Upper lobe of right lung (tissue), 1 donor: ENCODE data around the gene F13B. TPM values are rescaled to one million over a fixed set of nuclear protein-coding genes. Genes with fewer than 3 reads are reported as not detected.

Experiments used
- ATAC-seq: fragments of 200-7000 bp; cut with Tn5 transposase; one replicate; pipeline ENCODE4 v1.9.1; 2020; ENCODE audit warnings: mild to moderate bottlenecking, moderate library complexity
- DNase-seq: peaks from one replicate; pipeline ENCODE4 v3.0.0-alpha.2; 2020
- H3K27ac ChIP-seq: fragments of 200-600 bp; one replicate; pipeline ENCODE4 v1.8.0; 2022
- H3K27me3 ChIP-seq: fragments of 200-600 bp; one replicate; pipeline ENCODE4 v1.8.0; 2022; ENCODE audit warnings: mild to moderate bottlenecking
- H3K36me3 ChIP-seq: fragments of 200-600 bp; one replicate; pipeline ENCODE4 v1.8.0; 2022
- H3K4me1 ChIP-seq: fragments of 200-600 bp; one replicate; pipeline ENCODE4 v1.8.0; 2022
- H3K4me3 ChIP-seq: fragments of 200-600 bp; one replicate; pipeline ENCODE4 v1.8.0; 2022; ENCODE audit warnings: mild to moderate bottlenecking
- H3K9me3 ChIP-seq: fragments of 200-600 bp; one replicate; pipeline ENCODE4 v1.8.0; 2022
- CTCF ChIP-seq: fragments of 200-600 bp; IDR thresholded peaks from one replicate; pipeline ENCODE4 v1.8.0; 2022; ENCODE audit warnings: antibody characterized with exemption
- intact Hi-C: fragments of 100-400 bp; cut with DNase I; formaldehyde crosslinking; loops from one replicate; pipeline ENCODE4 v1.11.0; 2022
- total RNA-seq: library from RNA; stranded (reverse); fragmentation: NEBNext Ultra II Directional; extraction: Animal tissue kit (Norgen Biotek cat#: 25700); gene quantifications from one replicate; pipeline ENCODE4 v1.2.1, GENCODE V29; 2021
- donor health status: DM: no; HTN: yes; CAD: no; lungs with severe emphysema.

The F13B gene
- total RNA-seq, 1 donor from 2014 or later = not detected

- Histone ChIP-seq H3K36me3 (no peaks in the 10 kb centered on the region), H3K27ac (no peak overlapping the region), H3K4me1 (no peaks in the 10 kb centered on the region), H3K27me3 (no peaks in the 10 kb centered on the region), H3K4me3 (no peak overlapping the region), H3K9me3 (no peaks in the 10 kb centered on the region)
- DNase-seq (no peak), ATAC-seq (no peak)
- intact Hi-C loops = no loop called here
- no peak for TF ChIP-seq CTCF
Observed at GRCh38 chr1:197021716-197022115, 45.3 kb downstream of the F13B start.

GRCh38 chr1:197017558-197018146 lies 49.4 kb downstream of the F13B start:
- Histone ChIP-seq H3K27me3 (no peaks in the 10 kb centered on the region), H3K4me3 (no peak overlapping the region), H3K4me1 (no peaks in the 10 kb centered on the region), H3K9me3 (no peaks in the 10 kb centered on the region), H3K36me3 (no peaks in the 10 kb centered on the region), H3K27ac (no peak overlapping the region)
- no peak for TF ChIP-seq CTCF
- no peak for ATAC-seq
- intact Hi-C loops = no loop called here
- no peak for DNase-seq

- no peak for TF ChIP-seq CTCF
- no peak for DNase-seq
Observed at GRCh38 chr1:197016751-197017150, 50.3 kb downstream of the F13B start.

GRCh38 chr1:197013234-197013633 lies 53.8 kb downstream of the F13B start:
- H3K4me3 ChIP-seq = no peak overlapping the region
- H3K27me3 ChIP-seq = no peaks in the 10 kb centered on the region
- peaks cover 4% of the 10 kb centered on the region for H3K9me3 ChIP-seq
- ATAC-seq (no peak), DNase-seq (no peak)
- no peak overlapping the region for H3K27ac ChIP-seq
- TF ChIP-seq CTCF = no peak
- no peaks in the 10 kb centered on the region for H3K36me3 ChIP-seq
- no peaks in the 10 kb centered on the region for H3K4me1 ChIP-seq
- intact Hi-C loops = no loop called here

More at GRCh38 chr1:197016751-197017150, 50.3 kb downstream of the F13B start:
- Histone ChIP-seq H3K4me3 (no peak overlapping the region), H3K9me3 (peaks cover under 1% of the 10 kb centered on the region), H3K27ac (no peak overlapping the region), H3K36me3 (no peaks in the 10 kb centered on the region), H3K4me1 (no peaks in the 10 kb centered on the region), H3K27me3 (no peaks in the 10 kb centered on the region)
- ATAC-seq = no peak
- intact Hi-C loops = no loop called here

- DNase-seq = no peak
- Histone ChIP-seq H3K36me3 (no peaks in the 10 kb centered on the region), H3K9me3 (peaks cover 4% of the 10 kb centered on the region), H3K27ac (no peak overlapping the region), H3K27me3 (no peaks in the 10 kb centered on the region), H3K4me1 (no peaks in the 10 kb centered on the region), H3K4me3 (no peak overlapping the region)
- ATAC-seq = no peak
- TF ChIP-seq CTCF = no peak
- intact Hi-C loops = no loop called here
Observed at GRCh38 chr1:197011614-197012013, 55.4 kb downstream of the F13B start.

GRCh38 chr1:197008861-197009260 lies 58.2 kb downstream of the F13B start:
- intact Hi-C loops = no loop called here
- no peaks in the 10 kb centered on the region for H3K27me3 ChIP-seq

More at GRCh38 chr1:197008861-197009260, 58.2 kb downstream of the F13B start:
- Histone ChIP-seq H3K36me3 (no peaks in the 10 kb centered on the region), H3K4me3 (no peak overlapping the region), H3K4me1 (no peaks in the 10 kb centered on the region), H3K9me3 (peaks cover 4% of the 10 kb centered on the region), H3K27ac (no peak overlapping the region)
- DNase-seq (no peak), ATAC-seq (no peak)
- no peak for TF ChIP-seq CTCF
